ENCODE measurements around the gene TRIM26. TPM values are rescaled to one million over a fixed set of nuclear protein-coding genes. Genes with fewer than 3 reads are reported as not detected.
"Not testable (repeated sequence)": the region's sequence is repeated elsewhere in the genome, so short reads cannot be mapped to it uniquely, and the experiment has no call there.

The TRIM26 gene
- total RNA-seq, 4 donors from 2014 or later: 33.6 to 58.8 (median 46.3) TPM

GRCh38 chr6:30145818-30146217 is 67.4 kb downstream of the TRIM26 start:
- no peaks in the 10 kb centered on the region for H3K4me1 ChIP-seq
- DNase-seq (ENCODE audit: extremely low spot score): peak; percentile 47
- H3K36me3 ChIP-seq: no peaks in the 10 kb centered on the region
- no peak overlapping the region for H3K4me3 ChIP-seq
- H3K27ac ChIP-seq (replicated peaks in 1 of 4): no peak overlapping the region
- 61% methylated on average over 7 of the region's 7 CpGs for WGBS
- intact Hi-C loops (cut with DNase I): no loop called here
- peaks cover 0 to 52% (median 0%) of the 10 kb centered on the region in 4 donors for H3K27me3 ChIP-seq
- no peak for TF ChIP-seq POLR2AphosphoS5 (IDR thresholded peaks at IDR 0.05)
- H3K9me3 ChIP-seq: no peaks in the 10 kb centered on the region

- H3K27me3 ChIP-seq: peaks cover 0 to 60% (median 0%) of the 10 kb centered on the region in 4 donors
- no peak overlapping the region for H3K4me3 ChIP-seq
- 67% methylated on average over 6 of the region's 6 CpGs for WGBS
- H3K9me3 ChIP-seq: no peaks in the 10 kb centered on the region
- no peak for DNase-seq (ENCODE audit: extremely low spot score)
- no peak for TF ChIP-seq POLR2AphosphoS5 (IDR thresholded peaks at IDR 0.05)
- TF ChIP-seq POLR2A (IDR thresholded peaks at IDR 0.05; ENCODE audit: low read depth): no peak
- TF ChIP-seq EP300 (IDR thresholded peaks at IDR 0.05): no peak
- no peak for TF ChIP-seq CTCF (IDR thresholded peaks at IDR 0.05)
- no peaks in the 10 kb centered on the region for H3K4me1 ChIP-seq
- H3K36me3 ChIP-seq: no peaks in the 10 kb centered on the region
- intact Hi-C loops (cut with DNase I): no loop called here
- H3K27ac ChIP-seq (replicated peaks in 1 of 4): no peak overlapping the region
These were observed 68.4 kb downstream of the TRIM26 start for GRCh38 chr6:30144811-30145210.

GRCh38 chr6:30143780-30144179 is 69.4 kb downstream of the TRIM26 start:
- peaks cover 0 to 59% (median 0%) of the 10 kb centered on the region in 4 donors for H3K27me3 ChIP-seq
- DNase-seq (ENCODE audit: extremely low spot score): no peak
- 73% methylated on average over 2 of the region's 2 CpGs for WGBS
- intact Hi-C loops (cut with DNase I): no loop called here
- H3K36me3 ChIP-seq: no peaks in the 10 kb centered on the region
- TF ChIP-seq EP300 (IDR thresholded peaks at IDR 0.05) (no peak), POLR2A (IDR thresholded peaks at IDR 0.05; ENCODE audit: low read depth) (no peak), CTCF (IDR thresholded peaks at IDR 0.05) (no peak)
- no peak overlapping the region for H3K27ac ChIP-seq (replicated peaks in 1 of 4)
- H3K4me3 ChIP-seq: no peak overlapping the region
- no peaks in the 10 kb centered on the region for H3K9me3 ChIP-seq
- H3K4me1 ChIP-seq: no peaks in the 10 kb centered on the region

GRCh38 chr6:30142665-30143064 is 70.5 kb downstream of the TRIM26 start:
- H3K9me3 ChIP-seq: no peaks in the 10 kb centered on the region
- intact Hi-C loops (cut with DNase I): no loop called here
- no peak overlapping the region for H3K27ac ChIP-seq (replicated peaks in 1 of 4)
- no peaks in the 10 kb centered on the region for H3K36me3 ChIP-seq
- H3K4me3 ChIP-seq: no peak overlapping the region
- peaks cover 0 to 48% (median 0%) of the 10 kb centered on the region in 4 donors for H3K27me3 ChIP-seq
- TF ChIP-seq POLR2A (IDR thresholded peaks at IDR 0.05; ENCODE audit: low read depth): no peak
- no peak for TF ChIP-seq EP300 (IDR thresholded peaks at IDR 0.05)
- no peak for TF ChIP-seq POLR2AphosphoS5 (IDR thresholded peaks at IDR 0.05)
- TF ChIP-seq CTCF (IDR thresholded peaks at IDR 0.05): no peak
- no peak for DNase-seq (ENCODE audit: extremely low spot score)
- no peaks in the 10 kb centered on the region for H3K4me1 ChIP-seq
- WGBS: 52% methylated on average over 3 of the region's 3 CpGs

- WGBS: 86% methylated on average over 8 of the region's 8 CpGs
- DNase-seq (ENCODE audit: extremely low spot score): not testable (repeated sequence)
- H3K27me3 ChIP-seq: peaks cover 0 to 43% (median 0%) of the 10 kb centered on the region in 4 donors
These were observed 73.0 kb downstream of the TRIM26 start for GRCh38 chr6:30140240-30140639.

GRCh38 chr6:30136570-30137286 is 76.5 kb downstream of the TRIM26 start:
- peak; percentile 89 for DNase-seq (ENCODE audit: extremely low spot score)
- H3K27me3 ChIP-seq: peaks cover 0 to 60% (median 11%) of the 10 kb centered on the region in 4 donors
- TF ChIP-seq CTCF (IDR thresholded peaks at IDR 0.05) (no peak), POLR2A (IDR thresholded peaks at IDR 0.05; ENCODE audit: low read depth) (no peak), POLR2AphosphoS5 (IDR thresholded peaks at IDR 0.05) (no peak), EP300 (IDR thresholded peaks at IDR 0.05) (no peak)
- no peaks in the 10 kb centered on the region for H3K9me3 ChIP-seq
- no peaks in the 10 kb centered on the region for H3K36me3 ChIP-seq
- H3K4me1 ChIP-seq: no peaks in the 10 kb centered on the region
- WGBS: 80% methylated on average over 10 of the region's 11 CpGs
- no peak overlapping the region for H3K27ac ChIP-seq (replicated peaks in 1 of 4)
- H3K4me3 ChIP-seq: no peak overlapping the region
- intact Hi-C loops (cut with DNase I): no loop called here

More at GRCh38 chr6:30140240-30140639, 73.0 kb downstream of the TRIM26 start:
- H3K4me1 ChIP-seq; H3K9me3 ChIP-seq; H3K4me3 ChIP-seq; H3K36me3 ChIP-seq; intact Hi-C loops (cut with DNase I); H3K27ac ChIP-seq (replicated peaks in 1 of 4): not testable (repeated sequence)

Measured in esophagus muscularis mucosa (tissue), 4 donors.